MM.1S (cell line): ENCODE measurements around the gene RPUSD4.

Experiments used
- DNase-seq: peaks from one replicate; pipeline ENCODE4 v3.0.0-alpha.2; 2015
- H2AFZ ChIP-seq: fragments of 300-600 bp; sonication (generic); 2 replicates; pipeline ENCODE4 v1.6.0; 2016; ENCODE audit warnings: antibody characterized with exemption, low read length
- H3F3A ChIP-seq: fragments of 300-600 bp; sonication (generic); 2 replicates; pipeline ENCODE4 v1.6.1; 2016; ENCODE audit warnings: mild to moderate bottlenecking, antibody characterized with exemption, low read length, moderate library complexity, mixed read lengths; ENCODE audit not compliant: insufficient read depth
- H3K27ac ChIP-seq: fragments of 300-600 bp; sonication (generic); 2 replicates; pipeline ENCODE4 v1.5.1; 2016; ENCODE audit warnings: mild to moderate bottlenecking, low read length
- H3K27me3 ChIP-seq: fragments of 300-600 bp; sonication (generic); replicated peaks from 2 replicates; pipeline ENCODE4 v1.6.0; 2016; ENCODE audit warnings: low read length; ENCODE audit not compliant: insufficient read depth
- H3K36me3 ChIP-seq: fragments of 300-600 bp; sonication (generic); replicated peaks from 2 replicates; pipeline ENCODE4 v1.6.1; 2016; ENCODE audit warnings: mild to moderate bottlenecking, low read length, mixed read lengths; ENCODE audit not compliant: insufficient read depth
- H3K4me1 ChIP-seq: fragments of 300-600 bp; sonication (generic); 2 replicates; pipeline ENCODE4 v1.6.1; 2016; ENCODE audit warnings: low read length, mixed read lengths
- H3K4me2 ChIP-seq: fragments of 300-600 bp; sonication (generic); 2 replicates; pipeline ENCODE4 v1.6.0; 2016; ENCODE audit warnings: low read depth, low read length
- H3K4me3 ChIP-seq: fragments of 300-600 bp; sonication (generic); 2 replicates; pipeline ENCODE4 v1.5.1; 2016; ENCODE audit warnings: low read length, mixed read lengths
- H3K79me2 ChIP-seq: fragments of 300-600 bp; sonication (generic); 2 replicates; pipeline ENCODE4 v1.6.1; 2016; ENCODE audit warnings: mixed run types, low read length, mixed read lengths
- H3K9ac ChIP-seq: fragments of 300-600 bp; sonication (generic); 2 replicates; pipeline ENCODE4 v1.6.1; 2016; ENCODE audit warnings: low read length, mixed read lengths
- H3K9me2 ChIP-seq: fragments of 300-600 bp; sonication (generic); replicated peaks from 2 replicates; pipeline ENCODE4 v1.6.1; 2016; ENCODE audit warnings: mild to moderate bottlenecking, low read length, mixed read lengths; ENCODE audit not compliant: insufficient read depth
- H3K9me3 ChIP-seq: fragments of 300-600 bp; sonication (generic); replicated peaks from 2 replicates; pipeline ENCODE4 v1.6.1; 2016; ENCODE audit warnings: mild to moderate bottlenecking, low read length, mixed read lengths; ENCODE audit not compliant: insufficient read depth
- H4K20me1 ChIP-seq: fragments of 300-600 bp; sonication (generic); 2 replicates; pipeline ENCODE4 v1.6.1; 2016; ENCODE audit warnings: mild to moderate bottlenecking, low read length, moderate library complexity, mixed read lengths; ENCODE audit not compliant: insufficient read depth
- EZH2 ChIP-seq: fragments of 300-600 bp; sonication (generic); optimal IDR thresholded peaks from 2 replicates; pipeline ENCODE3; 2017; ENCODE audit warnings: low read depth, mild to moderate bottlenecking, antibody characterized with exemption, low read length, mixed read lengths
- EZH2phosphoT487 ChIP-seq: fragments of 300-600 bp; sonication (generic); IDR thresholded peaks from 2 replicates; pipeline ENCODE4 v1.6.1; 2018; ENCODE audit warnings: antibody characterized with exemption, low read length
- TF ChIP-seq, protein P1 (sequence below): fragments of 300-600 bp; sonication (generic); IDR thresholded peaks from 2 replicates; pipeline ENCODE4 v1.5.1; 2016; ENCODE audit warnings: antibody characterized with exemption, low read length, mixed read lengths

Gene RPUSD4

GRCh38 chr11:126162306-126163030, 49.0 kb downstream of the RPUSD4 start:
- H3K79me2 ChIP-seq = no peaks in the 10 kb centered on the region
- no peak overlapping the region for H2AFZ ChIP-seq
- no peaks in the 10 kb centered on the region for H3F3A ChIP-seq
- no peak overlapping the region for H3K4me3 ChIP-seq
- H3K9me3 ChIP-seq = no peaks in the 10 kb centered on the region
- no peak for DNase-seq
- no peaks in the 10 kb centered on the region for H4K20me1 ChIP-seq
- no peaks in the 10 kb centered on the region for H3K4me1 ChIP-seq
- H3K4me2 ChIP-seq = no peak overlapping the region
- no peak overlapping the region for H3K27ac ChIP-seq
- H3K36me3 ChIP-seq = no peaks in the 10 kb centered on the region
- no peak for TF ChIP-seq EZH2phosphoT487
- TF ChIP-seq EZH2 = no peak
- TF ChIP-seq, protein P1, sequence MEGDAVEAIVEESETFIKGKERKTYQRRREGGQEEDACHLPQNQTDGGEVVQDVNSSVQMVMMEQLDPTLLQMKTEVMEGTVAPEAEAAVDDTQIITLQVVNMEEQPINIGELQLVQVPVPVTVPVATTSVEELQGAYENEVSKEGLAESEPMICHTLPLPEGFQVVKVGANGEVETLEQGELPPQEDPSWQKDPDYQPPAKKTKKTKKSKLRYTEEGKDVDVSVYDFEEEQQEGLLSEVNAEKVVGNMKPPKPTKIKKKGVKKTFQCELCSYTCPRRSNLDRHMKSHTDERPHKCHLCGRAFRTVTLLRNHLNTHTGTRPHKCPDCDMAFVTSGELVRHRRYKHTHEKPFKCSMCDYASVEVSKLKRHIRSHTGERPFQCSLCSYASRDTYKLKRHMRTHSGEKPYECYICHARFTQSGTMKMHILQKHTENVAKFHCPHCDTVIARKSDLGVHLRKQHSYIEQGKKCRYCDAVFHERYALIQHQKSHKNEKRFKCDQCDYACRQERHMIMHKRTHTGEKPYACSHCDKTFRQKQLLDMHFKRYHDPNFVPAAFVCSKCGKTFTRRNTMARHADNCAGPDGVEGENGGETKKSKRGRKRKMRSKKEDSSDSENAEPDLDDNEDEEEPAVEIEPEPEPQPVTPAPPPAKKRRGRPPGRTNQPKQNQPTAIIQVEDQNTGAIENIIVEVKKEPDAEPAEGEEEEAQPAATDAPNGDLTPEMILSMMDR = no peak
- H3K9me2 ChIP-seq = no peaks in the 10 kb centered on the region
- no peak overlapping the region for H3K9ac ChIP-seq
- no peaks in the 10 kb centered on the region for H3K27me3 ChIP-seq

GRCh38 chr11:126161023-126161391, 50.4 kb downstream of the RPUSD4 start:
- Histone ChIP-seq H3K9me3 (no peaks in the 10 kb centered on the region), H3K4me3 (no peak overlapping the region), H3K9me2 (no peaks in the 10 kb centered on the region), H4K20me1 (no peaks in the 10 kb centered on the region), H3K36me3 (no peaks in the 10 kb centered on the region), H3F3A (no peaks in the 10 kb centered on the region), H3K27ac (no peak overlapping the region), H3K9ac (no peak overlapping the region), H3K4me2 (no peak overlapping the region), H3K27me3 (no peaks in the 10 kb centered on the region), H3K79me2 (no peaks in the 10 kb centered on the region), H2AFZ (no peak overlapping the region), H3K4me1 (no peaks in the 10 kb centered on the region)
- TF ChIP-seq, protein P1 = no peak
- TF ChIP-seq EZH2phosphoT487 = no peak
- no peak for TF ChIP-seq EZH2
- DNase-seq = no peak

DNA sequence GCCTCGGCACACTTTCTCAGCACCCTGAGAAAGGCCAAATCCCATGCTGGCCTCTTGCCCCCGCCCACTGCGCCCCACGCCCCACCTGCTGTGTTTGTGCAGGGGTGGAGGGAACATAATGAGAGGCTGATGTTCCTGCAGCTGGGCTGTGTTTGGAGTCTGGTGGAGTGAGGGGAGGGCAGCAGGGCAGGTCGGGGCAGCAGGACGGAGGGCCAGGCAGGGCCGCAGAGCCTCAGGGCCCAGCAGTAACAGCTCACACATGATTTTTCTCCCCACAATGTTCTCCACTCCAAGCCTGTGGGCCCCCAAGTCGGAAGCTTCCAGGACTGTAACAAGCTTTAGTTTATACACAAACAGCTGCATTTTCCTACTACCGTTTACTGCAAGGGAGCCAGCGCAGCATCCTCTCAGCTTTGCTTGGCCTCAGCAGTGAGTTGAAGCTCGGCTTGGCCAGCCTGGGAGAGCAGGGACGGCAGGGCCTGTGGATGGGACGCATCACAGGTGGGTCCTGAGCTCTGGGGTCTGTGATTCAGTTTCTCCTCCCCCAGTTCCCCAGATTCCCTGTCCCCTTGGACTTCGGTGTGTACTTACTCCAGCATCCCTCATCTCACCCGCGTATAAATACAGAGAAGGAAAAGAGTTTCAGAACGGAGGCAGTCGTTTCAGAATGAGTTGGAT, 51.0 kb downstream of the RPUSD4 start:
- H3K4me1 ChIP-seq = no peaks in the 10 kb centered on the region
- no peaks in the 10 kb centered on the region for H3K27me3 ChIP-seq
- H3K9ac ChIP-seq = no peak overlapping the region
- H2AFZ ChIP-seq = no peak overlapping the region
- no peak overlapping the region for H3K4me2 ChIP-seq
- H3F3A ChIP-seq = no peaks in the 10 kb centered on the region
- TF ChIP-seq EZH2 = no peak
- no peak for TF ChIP-seq EZH2phosphoT487
- TF ChIP-seq, protein P1 = no peak
- H3K4me3 ChIP-seq = no peak overlapping the region
- H3K36me3 ChIP-seq = no peaks in the 10 kb centered on the region
- no peaks in the 10 kb centered on the region for H3K9me3 ChIP-seq
- H3K9me2 ChIP-seq = no peaks in the 10 kb centered on the region
- no peaks in the 10 kb centered on the region for H4K20me1 ChIP-seq
- DNase-seq = no peak
- H3K79me2 ChIP-seq = no peaks in the 10 kb centered on the region
- no peak overlapping the region for H3K27ac ChIP-seq
